ENCODE data around the gene RPA1. TPM values are rescaled to one million over a fixed set of nuclear protein-coding genes. Genes with fewer than 3 reads are reported as not detected.
"Not testable (repeated sequence)": the region's sequence is repeated elsewhere in the genome, so short reads cannot be mapped to it uniquely, and the experiment has no call there.

RPA1 gene
- total RNA-seq, 2 experiments from 2014 or later = 191 to 195 TPM

- POLR2A ChIA-PET, CTCF ChIA-PET: not testable (repeated sequence)
Observed at GRCh38 chr17:1809815-1810214, 20.0 kb upstream of the RPA1 start.

GRCh38 chr17:1810450-1811103 lies 19.2 kb upstream of the RPA1 start:
- POLR2A ChIA-PET = no interaction called here

GRCh38 chr17:1813088-1813487 lies 16.7 kb upstream of the RPA1 start:
- ChIA-PET CTCF (interaction anchor here (0.7 kb wide), 1 partner anchor 10 kb away, joined by 4 read pairs; no protein-coding TSS in a partner anchor), POLR2A (no interaction called here)

More at GRCh38 chr17:1810450-1811103, 19.2 kb upstream of the RPA1 start:
- CTCF ChIA-PET = no interaction called here

GRCh38 chr17:1820528-1821252 lies 9.1 kb upstream of the RPA1 start:
- ChIA-PET CTCF (interaction anchor here (1.1 kb wide), 1 partner anchor 18 kb away, joined by 3 read pairs; no protein-coding TSS in a partner anchor), POLR2A (no interaction called here)

- ChIA-PET CTCF (interaction anchor here (1.0 kb wide), 1 partner anchor 36 kb away, joined by 3 read pairs; no protein-coding TSS in a partner anchor), POLR2A (interaction anchor here (0.6 to 1.1 kb wide), 2 partner anchors 85 to 209 kb away, joined by 3 read pairs; no protein-coding TSS in a partner anchor)
Observed at GRCh38 chr17:1829216-1829591, 601 bp upstream of the RPA1 start.

GRCh38 chr17:1830288-1830687 lies 483 bp downstream of the RPA1 start:
- CTCF ChIA-PET = interaction anchor here (1.0 to 1.1 kb wide), 2 partner anchors 35 to 264 kb away, joined by 3 read pairs; no protein-coding TSS in a partner anchor
- POLR2A ChIA-PET = interaction anchor here (0.5 kb wide), 1 partner anchor 10 kb away, joined by 6 read pairs; no protein-coding TSS in a partner anchor

- ChIA-PET CTCF (no interaction called here), POLR2A (interaction anchor here (1.6 kb wide), 1 partner anchor 11 kb away, joined by 7 read pairs; no protein-coding TSS in a partner anchor)
Observed at GRCh38 chr17:1834380-1835149, 4.8 kb downstream of the RPA1 start.

GRCh38 chr17:1839516-1839915 lies 9.7 kb downstream of the RPA1 start:
- ChIA-PET POLR2A (interaction anchor here (0.7 kb wide), 1 partner anchor 9 kb away, joined by 6 read pairs; no protein-coding TSS in a partner anchor), CTCF (interaction anchor here (0.6 to 2.0 kb wide), 2 partner anchors 26 to 199 kb away, joined by 3 to 5 read pairs; no protein-coding TSS in a partner anchor)

- POLR2A ChIA-PET = no interaction called here
Observed at GRCh38 chr17:1843947-1844346, 14.1 kb downstream of the RPA1 start.

GRCh38 chr17:1847191-1847590 lies 17.4 kb downstream of the RPA1 start:
- CTCF ChIA-PET = interaction anchor here (1.8 kb wide), 1 partner anchor 18 kb away, joined by 4 read pairs; no protein-coding TSS in a partner anchor

More at GRCh38 chr17:1843947-1844346, 14.1 kb downstream of the RPA1 start:
- CTCF ChIA-PET = interaction anchor here (1.4 kb wide), 1 partner anchor 22 kb away, joined by 4 read pairs; no protein-coding TSS in a partner anchor

GRCh38 chr17:1852327-1852726 lies 22.5 kb downstream of the RPA1 start:
- CTCF ChIA-PET = no interaction called here
- POLR2A ChIA-PET = no interaction called here

More at GRCh38 chr17:1847191-1847590, 17.4 kb downstream of the RPA1 start:
- POLR2A ChIA-PET = no interaction called here

- ChIA-PET CTCF (no interaction called here), POLR2A (no interaction called here)
Observed at GRCh38 chr17:1853698-1854097, 23.9 kb downstream of the RPA1 start.

- CTCF ChIA-PET = interaction anchor here (0.6 to 0.7 kb wide), 2 partner anchors 172 to 288 kb away, joined by 3 read pairs; no protein-coding TSS in a partner anchor
- POLR2A ChIA-PET = not testable (repeated sequence)
Observed at GRCh38 chr17:1856462-1856861, 26.7 kb downstream of the RPA1 start.

- CTCF ChIA-PET = interaction anchor here (0.6 kb wide), 1 partner anchor 206 kb away, joined by 3 read pairs; no protein-coding TSS in a partner anchor
- POLR2A ChIA-PET = no interaction called here
Observed at GRCh38 chr17:1860978-1861377, 31.2 kb downstream of the RPA1 start.

GRCh38 chr17:1861391-1862010 lies 31.7 kb downstream of the RPA1 start:
- POLR2A ChIA-PET = no interaction called here
- CTCF ChIA-PET = no interaction called here

GRCh38 chr17:1865252-1866037 lies 35.6 kb downstream of the RPA1 start:
- ChIA-PET CTCF (interaction anchor here (0.6 to 1.4 kb wide), 7 partner anchors 17 to 82 kb away, joined by 3 to 5 read pairs (median 4); partner anchors contain the start of genes RPA1 and SMYD4), POLR2A (no interaction called here)

- ChIA-PET CTCF (no interaction called here), POLR2A (no interaction called here)
Observed at GRCh38 chr17:1867307-1867706, 37.5 kb downstream of the RPA1 start.

GRCh38 chr17:1868090-1868489 lies 38.3 kb downstream of the RPA1 start:
- CTCF ChIA-PET = interaction anchor here (0.6 kb wide), 1 partner anchor 295 kb away, joined by 3 read pairs; no protein-coding TSS in a partner anchor
- POLR2A ChIA-PET = no interaction called here

Measured in activated CD8-positive, alpha-beta memory T cell treated with anti-CD3 and anti-CD28 coated beads for 36 hours (primary cell).